Liver (tissue), 9 donors: ENCODE data around the gene PTN. TPM values are rescaled to one million over a fixed set of nuclear protein-coding genes. Genes with fewer than 3 reads are reported as not detected.

Experiments
- DNase-seq: peaks from one replicate; pipeline ENCODE4 v3.0.0-alpha.2; 2017; ENCODE audit warnings: low spot score
- H3K27ac ChIP-seq, 2 donors: one replicate each; pipeline ENCODE4 v1.7.0; 2013; ENCODE audit warnings: inconsistent platforms in 2 of 2, low read length in 2 of 2, control low read depth in 1 of 2, low read depth in 1 of 2, mild to moderate bottlenecking in 1 of 2
- H3K27me3 ChIP-seq, 4 donors: one replicate each; pipeline versions ENCODE4 v1.6.1 to v1.7.0; 2013; ENCODE audit warnings: low read length in 3 of 4, inconsistent platforms in 1 of 4, mild to moderate bottlenecking in 1 of 4, moderate library complexity in 1 of 4; ENCODE audit not compliant: control insufficient read depth in 4 of 4, insufficient read depth in 4 of 4
- H3K36me3 ChIP-seq, 4 donors: one replicate each; pipeline versions ENCODE4 v1.6.1 to v1.7.0; 2013; ENCODE audit warnings: low read length in 3 of 4, mild to moderate bottlenecking in 3 of 4, low read depth in 1 of 4, moderate library complexity in 1 of 4; ENCODE audit not compliant: control insufficient read depth in 4 of 4, insufficient read depth in 3 of 4
- H3K4me1 ChIP-seq, 4 donors: one replicate each; pipeline versions ENCODE4 v1.6.1 to v1.7.0; 2013; ENCODE audit warnings: low read length in 3 of 4, mild to moderate bottlenecking in 3 of 4, moderate library complexity in 1 of 4; ENCODE audit not compliant: control insufficient read depth in 4 of 4, insufficient read depth in 4 of 4
- H3K4me3 ChIP-seq, 3 donors: one replicate each; pipeline versions ENCODE4 v1.6.1 to v1.7.0; 2013; ENCODE audit warnings: low read length in 3 of 3, control low read depth in 1 of 3, low read depth in 1 of 3, mild to moderate bottlenecking in 1 of 3
- H3K9ac ChIP-seq, 2 donors: one replicate each; pipeline ENCODE4 v1.7.0; 2013; ENCODE audit warnings: low read length in 2 of 2, mild to moderate bottlenecking in 2 of 2, moderate library complexity in 2 of 2, control low read depth in 1 of 2, low read depth in 1 of 2
- H3K9me3 ChIP-seq, 4 donors: one replicate each; pipeline versions ENCODE4 v1.6.1 to v1.7.0; 2013; ENCODE audit warnings: low read length in 3 of 4; ENCODE audit not compliant: control insufficient read depth in 4 of 4
- EGR1 ChIP-seq, 2 donors: IDR thresholded peaks; 2 replicates each; pipeline ENCODE4 v1.6.1; 2016 to 2018; ENCODE audit warnings: antibody characterized with exemption in 2 of 2, low read depth in 2 of 2
- FOXA2 ChIP-seq: IDR thresholded peaks from 2 replicates; pipeline ENCODE4 v1.6.1; 2016; ENCODE audit warnings: antibody characterized with exemption
- GABPA ChIP-seq, 2 donors: IDR thresholded peaks in 1 of 2; conservative IDR thresholded peaks in 1 of 2; 2 replicates each; pipeline ENCODE4 v1.6.1; 2016; ENCODE audit warnings: antibody characterized with exemption in 2 of 2, mild to moderate bottlenecking in 1 of 2, moderate library complexity in 1 of 2
- HNF4G ChIP-seq: IDR thresholded peaks from 2 replicates; pipeline ENCODE4 v1.6.1; 2016; ENCODE audit warnings: antibody characterized with exemption
- NR2F2 ChIP-seq: IDR thresholded peaks from 2 replicates; pipeline ENCODE4 v1.6.1; 2016; ENCODE audit warnings: antibody characterized with exemption
- RXRA ChIP-seq, 2 donors: IDR thresholded peaks; 2 replicates each; pipeline ENCODE4 v1.6.1; 2017 to 2018; ENCODE audit warnings: antibody characterized with exemption in 2 of 2, mild to moderate bottlenecking in 1 of 2
- YY1 ChIP-seq: IDR thresholded peaks from 2 replicates; pipeline ENCODE4 v1.6.1; 2016; ENCODE audit warnings: antibody characterized with exemption, mild to moderate bottlenecking
- WGBS: extraction: QIAGEN DNeasy Blood & Tissue Kit; methylation state at CpG from one replicate; pipeline ENCODE4 v1.1.7; 2013; 5-methylcytosine and 5-hydroxymethylcytosine counted together
- polyA plus RNA-seq, 2 donors: library from polyadenylated mRNA; stranded (reverse) in 1 of 2; unstranded in 1 of 2; fragments of 200-250 nt in 1 of 2; fragments of >200 nt in 1 of 2; fragmentation: Nextera tagmentation in 1 of 2; extraction: Ambion mirVana in 1 of 2; gene quantifications; one replicate each; pipeline versions ENCODE4 v1.2.1 to v1.2.3, GENCODE V29; 2013 to 2015
- total RNA-seq, 2 donors: library from RNA; depleted of rRNA; stranded (reverse); fragments of >200 nt; gene quantifications; one replicate each; pipeline ENCODE4 v1.2.3, GENCODE V29; 2014
- TF ChIP-seq, protein P1 (sequence below): IDR thresholded peaks from 2 replicates; pipeline ENCODE4 v1.6.1; 2016; ENCODE audit warnings: antibody characterized with exemption
- TF ChIP-seq, protein P2 (sequence below): IDR thresholded peaks from 2 replicates; pipeline ENCODE4 v1.6.1; 2016; ENCODE audit warnings: antibody characterized with exemption
- TF ChIP-seq, protein P3 (sequence below): IDR thresholded peaks from 2 replicates; pipeline ENCODE4 v1.6.1; 2016; ENCODE audit warnings: antibody characterized with exemption, mild to moderate bottlenecking
- donor health status: healthy.
- donor health status: healthy.
- donor health status: healthy.
- donor health status: healthy.
- donor health status: healthy.

Gene PTN
- total and polyA plus RNA-seq, 4 donors, result 0.50 to 4.8 (median 1.6) TPM

DNA sequence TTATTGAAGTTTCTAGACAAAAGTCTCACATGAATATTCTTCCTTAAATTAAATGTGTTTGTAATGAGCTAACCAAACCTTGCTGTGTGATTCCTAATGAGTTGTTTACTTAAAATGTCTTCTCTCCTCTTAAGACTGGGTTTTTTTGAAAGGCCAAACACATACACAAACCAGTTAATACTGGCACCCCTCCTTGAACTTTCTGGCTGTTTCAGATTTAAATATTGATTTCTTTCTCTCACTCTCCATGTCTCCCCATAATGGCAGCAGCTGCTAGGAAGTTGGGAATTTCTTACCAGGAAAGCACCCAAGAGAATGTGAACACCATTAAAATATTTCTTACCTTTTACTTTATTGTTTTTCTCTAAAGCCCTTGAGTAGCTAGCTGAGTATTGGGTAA is 11.4 kb upstream of the PTN start:
- no peak for DNase-seq
- H3K9ac ChIP-seq, result no peak overlapping the region
- TF ChIP-seq EGR1 (IDR thresholded peaks at IDR 0.05; ENCODE audit: low read depth in 2 of 2), result no peak
- no peak for TF ChIP-seq YY1
- TF ChIP-seq, protein P1, sequence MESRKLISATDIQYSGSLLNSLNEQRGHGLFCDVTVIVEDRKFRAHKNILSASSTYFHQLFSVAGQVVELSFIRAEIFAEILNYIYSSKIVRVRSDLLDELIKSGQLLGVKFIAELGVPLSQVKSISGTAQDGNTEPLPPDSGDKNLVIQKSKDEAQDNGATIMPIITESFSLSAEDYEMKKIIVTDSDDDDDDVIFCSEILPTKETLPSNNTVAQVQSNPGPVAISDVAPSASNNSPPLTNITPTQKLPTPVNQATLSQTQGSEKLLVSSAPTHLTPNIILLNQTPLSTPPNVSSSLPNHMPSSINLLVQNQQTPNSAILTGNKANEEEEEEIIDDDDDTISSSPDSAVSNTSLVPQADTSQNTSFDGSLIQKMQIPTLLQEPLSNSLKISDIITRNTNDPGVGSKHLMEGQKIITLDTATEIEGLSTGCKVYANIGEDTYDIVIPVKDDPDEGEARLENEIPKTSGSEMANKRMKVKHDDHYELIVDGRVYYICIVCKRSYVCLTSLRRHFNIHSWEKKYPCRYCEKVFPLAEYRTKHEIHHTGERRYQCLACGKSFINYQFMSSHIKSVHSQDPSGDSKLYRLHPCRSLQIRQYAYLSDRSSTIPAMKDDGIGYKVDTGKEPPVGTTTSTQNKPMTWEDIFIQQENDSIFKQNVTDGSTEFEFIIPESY, result no peak
- TF ChIP-seq RXRA (IDR thresholded peaks at IDR 0.05), result no peak
- no peak for TF ChIP-seq HNF4G
- H3K4me3 ChIP-seq, result no peak overlapping the region
- no peaks in the 10 kb centered on the region for H3K27me3 ChIP-seq
- peaks cover 0 to 3% (median 0%) of the 10 kb centered on the region in 4 donors for H3K4me1 ChIP-seq
- H3K36me3 ChIP-seq, result no peaks in the 10 kb centered on the region
- H3K27ac ChIP-seq, result no peak overlapping the region
- no peaks in the 10 kb centered on the region for H3K9me3 ChIP-seq

DNA sequence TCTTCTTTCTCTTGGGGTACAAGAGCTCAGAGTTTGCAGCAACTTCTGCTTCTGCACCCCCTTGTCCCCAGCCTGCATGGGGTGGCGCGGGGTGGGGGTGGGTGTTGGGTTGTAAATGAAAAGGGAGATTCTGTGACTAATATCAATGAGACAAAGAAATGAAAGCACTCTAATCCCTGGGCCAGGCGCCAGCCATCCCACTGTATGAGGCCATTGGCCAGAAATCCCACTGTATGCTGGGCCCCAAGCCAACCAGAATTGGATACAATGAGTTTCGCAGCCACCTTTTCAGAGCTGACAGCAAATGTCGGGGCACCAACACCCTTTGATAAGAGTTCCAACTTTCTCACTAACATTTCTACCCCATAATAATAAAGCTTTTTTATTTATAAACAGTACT is 10.9 kb upstream of the PTN start:
- Histone ChIP-seq H3K27me3 (no peaks in the 10 kb centered on the region), H3K9ac (no peak overlapping the region), H3K27ac (no peak overlapping the region), H3K4me3 (no peak overlapping the region), H3K4me1 (peaks cover 0 to 3% (median 0%) of the 10 kb centered on the region in 4 donors), H3K36me3 (no peaks in the 10 kb centered on the region), H3K9me3 (no peaks in the 10 kb centered on the region)
- TF ChIP-seq FOXA2 (no peak), GABPA (IDR thresholded peaks at IDR 0.05 in 1 of 2, conservative IDR thresholded peaks at IDR 0.05 in 1 of 2) (no peak), RXRA (IDR thresholded peaks at IDR 0.05) (no peak)
- TF ChIP-seq, protein P2, sequence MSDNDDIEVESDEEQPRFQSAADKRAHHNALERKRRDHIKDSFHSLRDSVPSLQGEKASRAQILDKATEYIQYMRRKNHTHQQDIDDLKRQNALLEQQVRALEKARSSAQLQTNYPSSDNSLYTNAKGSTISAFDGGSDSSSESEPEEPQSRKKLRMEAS, result no peak
- no peak for DNase-seq
- 78% methylated on average over 5 of the region's 5 CpGs for WGBS

DNA sequence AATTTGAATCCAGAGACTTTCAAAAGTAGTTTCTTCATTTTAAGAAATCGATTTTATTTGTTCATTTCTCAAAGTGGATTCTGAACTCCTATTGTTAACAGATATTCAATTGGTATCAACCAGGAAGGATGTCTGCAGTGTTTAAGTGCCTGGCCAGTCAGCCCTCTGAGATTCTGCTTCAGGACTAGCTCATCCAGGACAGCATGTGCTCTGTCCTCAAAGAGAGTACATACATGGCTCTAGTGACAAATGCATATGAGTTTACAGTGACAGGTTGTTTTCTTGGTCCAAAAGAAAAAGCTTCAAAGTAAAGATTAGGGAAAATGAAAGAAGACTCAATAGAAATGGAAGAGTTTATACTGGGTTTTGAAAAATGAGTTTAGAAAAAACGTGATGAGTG is 8.4 kb upstream of the PTN start:
- 61% methylated on average over 2 of the region's 2 CpGs for WGBS
- H3K9me3 ChIP-seq, result no peaks in the 10 kb centered on the region
- peaks cover 0 to 3% (median 0%) of the 10 kb centered on the region in 4 donors for H3K4me1 ChIP-seq
- H3K36me3 ChIP-seq, result no peaks in the 10 kb centered on the region
- H3K27ac ChIP-seq, result no peak overlapping the region
- no peak for DNase-seq
- H3K27me3 ChIP-seq, result no peaks in the 10 kb centered on the region
- TF ChIP-seq, protein P3, sequence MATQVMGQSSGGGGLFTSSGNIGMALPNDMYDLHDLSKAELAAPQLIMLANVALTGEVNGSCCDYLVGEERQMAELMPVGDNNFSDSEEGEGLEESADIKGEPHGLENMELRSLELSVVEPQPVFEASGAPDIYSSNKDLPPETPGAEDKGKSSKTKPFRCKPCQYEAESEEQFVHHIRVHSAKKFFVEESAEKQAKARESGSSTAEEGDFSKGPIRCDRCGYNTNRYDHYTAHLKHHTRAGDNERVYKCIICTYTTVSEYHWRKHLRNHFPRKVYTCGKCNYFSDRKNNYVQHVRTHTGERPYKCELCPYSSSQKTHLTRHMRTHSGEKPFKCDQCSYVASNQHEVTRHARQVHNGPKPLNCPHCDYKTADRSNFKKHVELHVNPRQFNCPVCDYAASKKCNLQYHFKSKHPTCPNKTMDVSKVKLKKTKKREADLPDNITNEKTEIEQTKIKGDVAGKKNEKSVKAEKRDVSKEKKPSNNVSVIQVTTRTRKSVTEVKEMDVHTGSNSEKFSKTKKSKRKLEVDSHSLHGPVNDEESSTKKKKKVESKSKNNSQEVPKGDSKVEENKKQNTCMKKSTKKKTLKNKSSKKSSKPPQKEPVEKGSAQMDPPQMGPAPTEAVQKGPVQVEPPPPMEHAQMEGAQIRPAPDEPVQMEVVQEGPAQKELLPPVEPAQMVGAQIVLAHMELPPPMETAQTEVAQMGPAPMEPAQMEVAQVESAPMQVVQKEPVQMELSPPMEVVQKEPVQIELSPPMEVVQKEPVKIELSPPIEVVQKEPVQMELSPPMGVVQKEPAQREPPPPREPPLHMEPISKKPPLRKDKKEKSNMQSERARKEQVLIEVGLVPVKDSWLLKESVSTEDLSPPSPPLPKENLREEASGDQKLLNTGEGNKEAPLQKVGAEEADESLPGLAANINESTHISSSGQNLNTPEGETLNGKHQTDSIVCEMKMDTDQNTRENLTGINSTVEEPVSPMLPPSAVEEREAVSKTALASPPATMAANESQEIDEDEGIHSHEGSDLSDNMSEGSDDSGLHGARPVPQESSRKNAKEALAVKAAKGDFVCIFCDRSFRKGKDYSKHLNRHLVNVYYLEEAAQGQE, result peak; percentile 62
- no peak for TF ChIP-seq NR2F2
- no peak overlapping the region for H3K9ac ChIP-seq
- no peak overlapping the region for H3K4me3 ChIP-seq
